ENCODE measurements around the gene COL20A1. TPM values are rescaled to one million over a fixed set of nuclear protein-coding genes. Genes with fewer than 3 reads are reported as not detected.

COL20A1 gene
- total RNA-seq, 1 experiment from 2014 or later = 2.3 TPM

DNA sequence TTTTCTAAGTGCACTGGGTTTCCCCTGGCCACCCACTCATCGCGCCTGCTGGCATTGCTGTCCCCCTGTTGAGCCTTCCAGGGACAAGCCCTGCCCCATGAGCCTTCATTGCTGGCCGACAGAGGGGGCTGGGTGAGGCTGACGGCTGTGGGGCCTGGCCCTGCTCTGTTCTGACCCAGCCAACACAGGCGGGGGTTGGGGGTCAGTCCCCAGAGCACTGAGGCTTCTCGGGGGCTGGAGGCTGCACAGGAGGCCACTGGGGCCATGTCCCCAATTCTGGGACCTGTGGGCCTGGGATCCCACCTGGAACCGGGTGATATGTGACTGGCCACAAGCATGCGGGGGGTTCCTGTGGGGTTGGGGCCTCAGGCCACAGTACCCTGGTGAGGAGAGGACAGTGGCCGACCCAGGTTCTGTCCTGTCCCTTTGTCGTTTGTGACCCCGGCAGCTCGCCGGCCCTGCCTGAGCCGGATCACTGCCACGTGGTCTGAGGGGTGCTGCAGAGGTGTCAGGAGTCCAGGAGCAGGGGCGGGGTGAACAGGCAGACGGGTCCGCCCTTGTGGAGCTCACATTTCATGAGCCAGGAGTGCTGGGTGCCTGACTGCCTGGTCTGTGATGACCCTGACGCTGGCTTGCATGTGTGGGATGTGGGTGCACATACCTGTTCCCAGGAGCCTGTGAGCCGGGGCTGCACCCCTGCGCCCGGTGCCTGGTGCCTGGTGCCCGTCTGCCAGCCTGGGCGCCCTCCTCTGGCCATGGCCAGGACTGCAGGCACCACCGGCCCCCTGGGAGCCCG lies 2.1 kb upstream of the COL20A1 start:
- Histone ChIP-seq H3K56ac (ENCODE audit: insufficient read length, low read depth, low read length) (no peak overlapping the region), H2AK5ac (ENCODE audit: insufficient read length, low read length) (no peak overlapping the region), H3K27ac (ENCODE audit: insufficient read length, low read depth, low read length) (no peak overlapping the region), H3K27me3 (ENCODE audit: insufficient read depth, low read length) (no peaks in the 10 kb centered on the region), H3K79me1 (ENCODE audit: insufficient read depth, low read depth, low read length, poor library complexity, severe bottlenecking) (no peaks in the 10 kb centered on the region), H2BK20ac (ENCODE audit: low read depth, low read length, poor library complexity, severe bottlenecking) (no peak overlapping the region), H2BK12ac (ENCODE audit: insufficient read length, low read depth, low read length) (no peak overlapping the region), H3K23me2 (ENCODE audit: insufficient read length, low read depth, low read length, poor library complexity, severe bottlenecking) (no peaks in the 10 kb centered on the region), H3T11ph (ENCODE audit: low read length) (no peak overlapping the region), H4K5ac (ENCODE audit: insufficient read length, low read depth, low read length) (no peak overlapping the region), H3K23ac (ENCODE audit: insufficient read length, low read depth, low read length) (no peak overlapping the region), H2AFZ (ENCODE audit: low read length) (no peak overlapping the region), H3K14ac (ENCODE audit: insufficient read depth, low read length) (no peak overlapping the region), H2BK15ac (ENCODE audit: low read depth, low read length) (no peak overlapping the region), H4K91ac (ENCODE audit: insufficient read length, low read depth, low read length) (no peak overlapping the region), H3K18ac (ENCODE audit: insufficient read length, low read depth, low read length) (no peak overlapping the region), H3K9ac (ENCODE audit: extremely low read depth, insufficient read length, low read length) (no peak overlapping the region), H2BK120ac (ENCODE audit: low read depth, low read length, poor library complexity, severe bottlenecking) (no peak overlapping the region), H3K9me3 (ENCODE audit: control insufficient read depth, low read depth, low read length) (no peaks in the 10 kb centered on the region), H4K8ac (replicated peaks; ENCODE audit: insufficient read length, low read depth, low read length) (no peak overlapping the region), H3K4me1 (ENCODE audit: insufficient read depth, low read length) (no peaks in the 10 kb centered on the region; the same call in 1 of the 2 replicates), H4K20me1 (ENCODE audit: control insufficient read depth, insufficient read depth, insufficient read length) (no peaks in the 10 kb centered on the region), H3K4ac (ENCODE audit: low read depth, low read length) (no peak overlapping the region), H3K4me2 (ENCODE audit: insufficient read depth, insufficient read length, low read length) (no peak overlapping the region), H2BK5ac (ENCODE audit: insufficient read length, low read length) (no peak overlapping the region), H3K79me2 (ENCODE audit: insufficient read depth, low read length) (no peaks in the 10 kb centered on the region)
- H3K4me1 Mint-ChIP-seq = peaks cover 9 to 18% of the 10 kb centered on the region in 2 experiments
- peaks cover 4 to 27% (median 18%) of the 10 kb centered on the region in 3 experiments; a peak in 6 of 7 replicates for H3K36me3 Mint-ChIP-seq (ENCODE audit: insufficient read depth in 1 of 3, low read depth in 3 of 3)
- H3K27me3 Mint-ChIP-seq (ENCODE audit: low read depth) = peaks cover 10% of the 10 kb centered on the region
- no peak overlapping the region for H3K4me3 Mint-ChIP-seq
- no peak overlapping the region for H3K27ac Mint-ChIP-seq
- DNase-seq = peak; percentile 85
- H3K9me3 Mint-ChIP-seq = no peaks in the 10 kb centered on the region
- TF ChIP-seq, protein P1, sequence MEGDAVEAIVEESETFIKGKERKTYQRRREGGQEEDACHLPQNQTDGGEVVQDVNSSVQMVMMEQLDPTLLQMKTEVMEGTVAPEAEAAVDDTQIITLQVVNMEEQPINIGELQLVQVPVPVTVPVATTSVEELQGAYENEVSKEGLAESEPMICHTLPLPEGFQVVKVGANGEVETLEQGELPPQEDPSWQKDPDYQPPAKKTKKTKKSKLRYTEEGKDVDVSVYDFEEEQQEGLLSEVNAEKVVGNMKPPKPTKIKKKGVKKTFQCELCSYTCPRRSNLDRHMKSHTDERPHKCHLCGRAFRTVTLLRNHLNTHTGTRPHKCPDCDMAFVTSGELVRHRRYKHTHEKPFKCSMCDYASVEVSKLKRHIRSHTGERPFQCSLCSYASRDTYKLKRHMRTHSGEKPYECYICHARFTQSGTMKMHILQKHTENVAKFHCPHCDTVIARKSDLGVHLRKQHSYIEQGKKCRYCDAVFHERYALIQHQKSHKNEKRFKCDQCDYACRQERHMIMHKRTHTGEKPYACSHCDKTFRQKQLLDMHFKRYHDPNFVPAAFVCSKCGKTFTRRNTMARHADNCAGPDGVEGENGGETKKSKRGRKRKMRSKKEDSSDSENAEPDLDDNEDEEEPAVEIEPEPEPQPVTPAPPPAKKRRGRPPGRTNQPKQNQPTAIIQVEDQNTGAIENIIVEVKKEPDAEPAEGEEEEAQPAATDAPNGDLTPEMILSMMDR (conservative IDR thresholded peaks at IDR 0.05) = peak; percentile 86
- WGBS (ENCODE audit: extremely low coverage, insufficient read length, low lambda C conversion rate) = no CpG with 5 or more reads among the region's 26 CpGs

Data from H9 (cell line).